H9 (cell line): Measurements from ENCODE around the gene ANKRD39. TPM values are rescaled to one million over a fixed set of nuclear protein-coding genes. Genes with fewer than 3 reads are reported as not detected.

ENCODE experiments used
- DNase-seq: peaks from one replicate; pipeline ENCODE4 v3.0.0-alpha.2; 2017
- H2AFZ ChIP-seq: one replicate; pipeline ENCODE4 v1.6.1; 2013; ENCODE audit warnings: mild to moderate bottlenecking, low read length, control low read depth, moderate library complexity
- H2AK5ac ChIP-seq: 2 replicates; pipeline ENCODE4 v1.6.1; 2013; ENCODE audit warnings: low read length, control low read depth, mixed read lengths; ENCODE audit not compliant: insufficient read length
- H2BK120ac ChIP-seq: one replicate; pipeline ENCODE4 v1.6.1; 2013; ENCODE audit warnings: low read depth, mild to moderate bottlenecking, low read length, control low read depth, inconsistent platforms; ENCODE audit not compliant: poor library complexity, severe bottlenecking
- H2BK12ac ChIP-seq: 2 replicates; pipeline ENCODE4 v1.6.1; 2013; ENCODE audit warnings: low read length, control low read depth, mixed read lengths, low read depth; ENCODE audit not compliant: insufficient read length
- H2BK15ac ChIP-seq: 2 replicates; pipeline ENCODE4 v1.6.1; 2013; ENCODE audit warnings: low read depth, low read length, control low read depth
- H2BK20ac ChIP-seq: one replicate; pipeline ENCODE4 v1.6.1; 2013; ENCODE audit warnings: low read depth, mild to moderate bottlenecking, low read length, control low read depth, inconsistent platforms; ENCODE audit not compliant: poor library complexity, severe bottlenecking
- H2BK5ac ChIP-seq: 2 replicates; pipeline ENCODE4 v1.6.1; 2013; ENCODE audit warnings: low read length, control low read depth, mixed read lengths; ENCODE audit not compliant: insufficient read length
- H3K14ac ChIP-seq: 2 replicates; pipeline ENCODE4 v1.6.1; 2013; ENCODE audit warnings: low read length, control low read depth; ENCODE audit not compliant: insufficient read depth
- H3K18ac ChIP-seq: 2 replicates; pipeline ENCODE4 v1.6.1; 2013; ENCODE audit warnings: low read depth, mild to moderate bottlenecking, mixed read lengths, low read length, control low read depth; ENCODE audit not compliant: insufficient read length
- H3K23ac ChIP-seq: 2 replicates; pipeline ENCODE4 v1.6.1; 2013; ENCODE audit warnings: low read length, control low read depth, mixed read lengths, low read depth; ENCODE audit not compliant: insufficient read length
- H3K23me2 ChIP-seq: 2 replicates; pipeline ENCODE4 v1.6.1; 2013; ENCODE audit warnings: low read depth, mild to moderate bottlenecking, mixed read lengths, low read length, control low read depth; ENCODE audit not compliant: insufficient read length, poor library complexity, severe bottlenecking
- H3K27ac ChIP-seq: 2 replicates; pipeline ENCODE4 v1.5.1; 2013; ENCODE audit warnings: low read length, control low read depth, mixed read lengths, low read depth; ENCODE audit not compliant: insufficient read length
- H3K27me3 ChIP-seq: 2 replicates; pipeline ENCODE4 v1.6.1; 2013; ENCODE audit warnings: low read length, control low read depth, inconsistent platforms; ENCODE audit not compliant: insufficient read depth
- H3K4ac ChIP-seq: 2 replicates; pipeline ENCODE4 v1.6.1; 2013; ENCODE audit warnings: low read depth, mild to moderate bottlenecking, control low read depth, inconsistent platforms, low read length, moderate library complexity
- H3K4me1 ChIP-seq: 2 replicates; pipeline ENCODE4 v1.6.1; 2013; ENCODE audit warnings: low read length, control low read depth, inconsistent platforms; ENCODE audit not compliant: insufficient read depth
- H3K4me2 ChIP-seq: 2 replicates; pipeline ENCODE4 v1.6.1; 2013; ENCODE audit warnings: low read length, control low read depth, mixed read lengths; ENCODE audit not compliant: insufficient read length, insufficient read depth
- H3K56ac ChIP-seq: 2 replicates; pipeline ENCODE4 v1.6.1; 2013; ENCODE audit warnings: low read depth, mild to moderate bottlenecking, mixed read lengths, low read length, control low read depth; ENCODE audit not compliant: insufficient read length
- H3K79me1 ChIP-seq: 2 replicates; pipeline ENCODE4 v1.6.1; 2013; ENCODE audit warnings: low read depth, mild to moderate bottlenecking, moderate library complexity, low read length, control low read depth, inconsistent platforms; ENCODE audit not compliant: insufficient read depth, poor library complexity, severe bottlenecking
- H3K79me2 ChIP-seq: 2 replicates; pipeline ENCODE4 v1.6.1; 2013; ENCODE audit warnings: low read length, control low read depth, inconsistent platforms; ENCODE audit not compliant: insufficient read depth
- H3K9ac ChIP-seq: 2 replicates; pipeline ENCODE4 v1.6.1; 2013; ENCODE audit warnings: low read length, control low read depth, mixed read lengths; ENCODE audit not compliant: insufficient read length; ENCODE audit errors: extremely low read depth
- H3K9me3 ChIP-seq: one replicate; pipeline ENCODE4 v1.6.1; 2013; ENCODE audit warnings: low read depth, low read length, inconsistent platforms; ENCODE audit not compliant: control insufficient read depth
- H3T11ph ChIP-seq: one replicate; pipeline ENCODE4 v1.6.1; 2013; ENCODE audit warnings: mild to moderate bottlenecking, low read length, control low read depth, inconsistent platforms
- H4K20me1 ChIP-seq: one replicate; pipeline ENCODE4 v1.6.1; 2013; ENCODE audit not compliant: control insufficient read depth, insufficient read length, insufficient read depth
- H4K5ac ChIP-seq: 2 replicates; pipeline ENCODE4 v1.6.1; 2013; ENCODE audit warnings: low read depth, mild to moderate bottlenecking, mixed read lengths, low read length, control low read depth; ENCODE audit not compliant: insufficient read length
- H4K8ac ChIP-seq: replicated peaks from 2 replicates; pipeline ENCODE4 v1.6.1; 2013; ENCODE audit warnings: low read length, control low read depth, mixed read lengths, low read depth; ENCODE audit not compliant: insufficient read length
- H4K91ac ChIP-seq: 2 replicates; pipeline ENCODE4 v1.6.1; 2013; ENCODE audit warnings: low read depth, mild to moderate bottlenecking, moderate library complexity, mixed read lengths, low read length, control low read depth; ENCODE audit not compliant: insufficient read length
- H3K27ac Mint-ChIP-seq, 3 experiments: 2 replicates in 2 of 3; 3 replicates in 1 of 3; pipeline ENCODE4 v1.8.0; 2020 to 2021; ENCODE audit warnings: mixed read lengths in 3 of 3, mild to moderate bottlenecking in 1 of 3, moderate library complexity in 1 of 3
- H3K27me3 Mint-ChIP-seq: 2 replicates; pipeline ENCODE4 v1.8.0; 2021; ENCODE audit warnings: low read depth, mild to moderate bottlenecking, moderate library complexity, mixed read lengths
- H3K36me3 Mint-ChIP-seq, 3 experiments: 2 replicates in 2 of 3; 3 replicates in 1 of 3; pipeline ENCODE4 v1.8.0; 2020 to 2021; ENCODE audit warnings: low read depth in 3 of 3, mixed read lengths in 3 of 3; ENCODE audit not compliant: insufficient read depth in 1 of 3
- H3K4me1 Mint-ChIP-seq, 2 experiments: 2 replicates each; pipeline ENCODE4 v1.8.0; 2020; ENCODE audit warnings: mixed read lengths in 2 of 2
- H3K4me3 Mint-ChIP-seq, 2 experiments: 2 replicates in 1 of 2; 3 replicates in 1 of 2; pipeline ENCODE4 v1.8.0; 2020 to 2021; ENCODE audit warnings: mild to moderate bottlenecking in 2 of 2, mixed read lengths in 2 of 2, moderate library complexity in 1 of 2
- H3K9me3 Mint-ChIP-seq, 2 experiments: 2 replicates in 1 of 2; 3 replicates in 1 of 2; pipeline ENCODE4 v1.8.0; 2020; ENCODE audit warnings: mild to moderate bottlenecking in 2 of 2, mixed read lengths in 2 of 2, moderate library complexity in 1 of 2
- WGBS: extraction: QIAGEN DNeasy Blood & Tissue Kit; methylation state at CpG from one replicate; pipeline ENCODE4 v1.1.7; 2013; ENCODE audit warnings: missing lambda C conversion rate, low lambda C conversion rate, mixed read lengths; ENCODE audit not compliant: insufficient read length; ENCODE audit errors: extremely low coverage; 5-methylcytosine and 5-hydroxymethylcytosine counted together
- total RNA-seq: library from RNA; stranded (reverse); gene quantifications from 2 replicates; pipeline ENCODE4 v1.2.1, GENCODE V29; 2021
- TF ChIP-seq, protein P1 (sequence below): fragments of 200-600 bp; sonication (generic); conservative IDR thresholded peaks from 3 replicates; pipeline ENCODE4 v1.8.0; 2021; ENCODE audit warnings: antibody characterized with exemption, mild to moderate bottlenecking

Gene ANKRD39
- total RNA-seq, 1 experiment from 2014 or later: 13.0 TPM

DNA sequence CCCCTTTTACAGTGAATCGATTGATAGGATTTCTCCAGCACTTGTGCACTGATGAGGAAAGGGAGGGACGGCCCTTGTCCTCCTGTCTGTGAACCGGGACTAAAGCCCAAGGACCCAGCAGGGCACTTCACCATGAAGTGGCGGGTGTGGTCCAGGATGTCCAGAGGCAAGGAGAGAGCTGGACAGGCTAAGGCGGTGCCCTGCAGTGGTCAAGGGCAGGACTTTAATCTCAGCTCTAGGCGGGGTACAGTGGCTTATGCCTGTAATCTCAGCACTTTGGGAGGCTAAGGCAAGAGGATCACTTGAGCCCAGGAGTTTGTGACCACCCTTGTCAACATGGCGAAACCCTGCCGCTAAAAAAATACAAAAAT is 40.3 kb upstream of the ANKRD39 start:
- Histone ChIP-seq H3K27me3 (no peaks in the 10 kb centered on the region), H3K4ac (no peak overlapping the region), H3K18ac (no peak overlapping the region), H2BK20ac (no peak overlapping the region), H3T11ph (no peak overlapping the region), H2AK5ac (no peak overlapping the region), H2BK5ac (no peak overlapping the region), H3K23ac (no peak overlapping the region), H4K8ac (no peak overlapping the region), H3K9ac (no peak overlapping the region), H2BK120ac (no peak overlapping the region), H4K5ac (no peak overlapping the region), H3K4me2 (no peak overlapping the region), H3K23me2 (no peaks in the 10 kb centered on the region), H3K4me1 (peaks cover 4% of the 10 kb centered on the region; the same call in 1 of the 2 replicates), H2AFZ (no peak overlapping the region), H4K91ac (no peak overlapping the region), H2BK15ac (no peak overlapping the region), H2BK12ac (no peak overlapping the region), H4K20me1 (no peaks in the 10 kb centered on the region), H3K79me2 (no peaks in the 10 kb centered on the region), H3K27ac (no peak overlapping the region), H3K9me3 (no peaks in the 10 kb centered on the region), H3K14ac (no peak overlapping the region), H3K79me1 (no peaks in the 10 kb centered on the region), H3K56ac (no peak overlapping the region)
- no peaks in the 10 kb centered on the region for H3K36me3 Mint-ChIP-seq
- DNase-seq: no peak
- peaks cover 17 to 18% of the 10 kb centered on the region in 2 experiments for H3K4me1 Mint-ChIP-seq
- H3K27me3 Mint-ChIP-seq: peaks cover 2% of the 10 kb centered on the region; the same call in 1 of the 2 replicates
- H3K27ac Mint-ChIP-seq: no peak overlapping the region; a peak in 2 of 7 replicates
- WGBS: no CpG with 5 or more reads among the region's 8 CpGs
- no peaks in the 10 kb centered on the region for H3K9me3 Mint-ChIP-seq
- TF ChIP-seq, protein P1, sequence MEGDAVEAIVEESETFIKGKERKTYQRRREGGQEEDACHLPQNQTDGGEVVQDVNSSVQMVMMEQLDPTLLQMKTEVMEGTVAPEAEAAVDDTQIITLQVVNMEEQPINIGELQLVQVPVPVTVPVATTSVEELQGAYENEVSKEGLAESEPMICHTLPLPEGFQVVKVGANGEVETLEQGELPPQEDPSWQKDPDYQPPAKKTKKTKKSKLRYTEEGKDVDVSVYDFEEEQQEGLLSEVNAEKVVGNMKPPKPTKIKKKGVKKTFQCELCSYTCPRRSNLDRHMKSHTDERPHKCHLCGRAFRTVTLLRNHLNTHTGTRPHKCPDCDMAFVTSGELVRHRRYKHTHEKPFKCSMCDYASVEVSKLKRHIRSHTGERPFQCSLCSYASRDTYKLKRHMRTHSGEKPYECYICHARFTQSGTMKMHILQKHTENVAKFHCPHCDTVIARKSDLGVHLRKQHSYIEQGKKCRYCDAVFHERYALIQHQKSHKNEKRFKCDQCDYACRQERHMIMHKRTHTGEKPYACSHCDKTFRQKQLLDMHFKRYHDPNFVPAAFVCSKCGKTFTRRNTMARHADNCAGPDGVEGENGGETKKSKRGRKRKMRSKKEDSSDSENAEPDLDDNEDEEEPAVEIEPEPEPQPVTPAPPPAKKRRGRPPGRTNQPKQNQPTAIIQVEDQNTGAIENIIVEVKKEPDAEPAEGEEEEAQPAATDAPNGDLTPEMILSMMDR: no peak
- H3K4me3 Mint-ChIP-seq: no peak overlapping the region
